Thyroid gland (tissue), 4 donors: ENCODE results near the gene CCHCR1.

Experiments
- CTCF ChIP-seq, 6 experiments: fragments of 200-600 bp in 3 of 6; fragments of 450-650 bp in 3 of 6; sonication (generic) in 3 of 6; IDR thresholded peaks; one replicate each; pipeline ENCODE4 v1.5.1; 2016 to 2019; ENCODE audit warnings: antibody characterized with exemption in 6 of 6, mild to moderate bottlenecking in 2 of 6, inconsistent platforms in 1 of 6, moderate library complexity in 1 of 6
- POLR2A ChIP-seq, 2 donors: fragments of 450-650 bp; IDR thresholded peaks; one replicate each; pipeline ENCODE4 v1.6.1; 2017; ENCODE audit warnings: antibody characterized with exemption in 2 of 2, mild to moderate bottlenecking in 2 of 2, moderate library complexity in 1 of 2

GRCh38 chr6:31092769-31093505, 64.7 kb downstream of the CCHCR1 start:
- TF ChIP-seq CTCF (IDR thresholded peaks at IDR 0.05) (no peak), POLR2A (IDR thresholded peaks at IDR 0.05) (no peak)
